D721Med (cell line): ENCODE data around the gene MLEC.

Source experiments
- DNase-seq: peaks from one replicate; pipeline ENCODE4 v3.0.0; 2011; ENCODE audit warnings: low spot score; ENCODE audit not compliant: insufficient read length
- FAIRE-seq: peaks from 2 replicates; lab custom pipeline; 2011; peaks lifted over from hg19 to GRCh38; lab: Jason Lieb, UNC
- CTCF ChIP-seq: IDR thresholded peaks from 2 replicates; pipeline ENCODE4 v1.5.1; 2012; ENCODE audit warnings: mild to moderate bottlenecking, control low read depth; ENCODE audit not compliant: insufficient read depth; ENCODE audit errors: missing control alignments

The MLEC gene

GRCh38 chr12:120693848-120694247, 6.9 kb downstream of the MLEC start:
- FAIRE-seq (no peak), DNase-seq (no peak)
- no peak for TF ChIP-seq CTCF

GRCh38 chr12:120696626-120697025, 9.7 kb downstream of the MLEC start:
- no peak for DNase-seq
- TF ChIP-seq CTCF: no peak
- FAIRE-seq: no peak

GRCh38 chr12:120697344-120697743, 10.4 kb downstream of the MLEC start:
- FAIRE-seq (no peak), DNase-seq (no peak)
- no peak for TF ChIP-seq CTCF

GRCh38 chr12:120698665-120699064, 11.7 kb downstream of the MLEC start:
- no peak for TF ChIP-seq CTCF
- no peak for FAIRE-seq
- no peak for DNase-seq

- TF ChIP-seq CTCF: no peak
- DNase-seq (no peak), FAIRE-seq (no peak)
Observed at GRCh38 chr12:120699553-120699952, 12.6 kb downstream of the MLEC start.

GRCh38 chr12:120700886-120701285, 13.9 kb downstream of the MLEC start:
- DNase-seq: no peak
- TF ChIP-seq CTCF: no peak
- FAIRE-seq: no peak

GRCh38 chr12:120702637-120703036, 15.7 kb downstream of the MLEC start:
- DNase-seq (no peak), FAIRE-seq (no peak)
- TF ChIP-seq CTCF: no peak
